NCI-H1048 (cell line): ENCODE measurements around the gene SORCS1.

Experiments used
- DNase-seq: peaks from one replicate; lab custom pipeline; 2025; lab: John Stamatoyannopoulos, UW

SORCS1 gene

DNA sequence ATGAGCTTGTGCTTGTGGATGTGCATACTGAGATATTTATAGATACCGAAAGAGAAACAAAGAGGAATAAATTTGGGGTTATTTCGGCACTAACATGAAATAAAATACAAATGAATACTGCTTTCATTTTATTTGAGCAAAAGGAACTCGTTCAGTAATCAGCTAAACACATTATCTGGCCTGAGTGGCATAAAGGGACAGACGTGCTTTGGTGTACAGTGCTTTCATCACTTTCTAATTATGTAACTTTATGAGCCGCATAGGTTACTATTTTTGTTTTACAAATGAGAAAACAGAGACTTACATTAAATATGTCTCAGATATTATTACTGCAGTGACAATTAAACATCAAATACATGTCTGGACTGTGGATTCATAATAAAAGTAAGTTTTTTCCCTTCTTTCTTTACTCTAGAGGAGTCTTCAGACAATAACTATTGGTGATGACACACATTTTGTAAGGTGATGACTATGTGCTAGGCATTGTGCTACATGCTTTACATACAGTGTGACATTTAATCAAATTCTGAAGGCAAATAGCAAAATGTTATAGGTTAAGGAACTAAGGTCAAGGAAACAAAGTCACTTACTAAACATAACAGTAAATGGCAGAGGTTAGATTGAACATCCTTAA lies 503.3 kb downstream of the SORCS1 start:
- no peak for DNase-seq

DNA sequence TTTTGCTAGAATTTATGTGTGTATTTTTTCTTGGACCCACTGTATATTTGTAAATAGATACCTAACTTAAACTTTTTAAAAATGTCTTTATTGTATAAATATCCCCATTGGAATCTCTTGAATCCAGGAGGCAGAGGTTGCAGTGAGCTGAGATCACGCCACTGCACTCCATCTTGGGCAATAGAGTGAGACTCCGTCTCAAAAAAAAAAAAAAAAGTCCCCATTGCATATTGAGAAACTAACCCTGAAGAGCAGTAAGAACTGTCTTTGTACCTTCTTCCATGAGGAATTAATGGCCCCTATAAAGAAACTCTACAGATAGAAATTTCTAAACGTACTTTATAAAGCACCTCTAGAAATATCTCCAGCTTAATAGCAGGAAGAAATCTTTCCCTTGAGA lies 504.0 kb downstream of the SORCS1 start:
- no peak for DNase-seq

DNA sequence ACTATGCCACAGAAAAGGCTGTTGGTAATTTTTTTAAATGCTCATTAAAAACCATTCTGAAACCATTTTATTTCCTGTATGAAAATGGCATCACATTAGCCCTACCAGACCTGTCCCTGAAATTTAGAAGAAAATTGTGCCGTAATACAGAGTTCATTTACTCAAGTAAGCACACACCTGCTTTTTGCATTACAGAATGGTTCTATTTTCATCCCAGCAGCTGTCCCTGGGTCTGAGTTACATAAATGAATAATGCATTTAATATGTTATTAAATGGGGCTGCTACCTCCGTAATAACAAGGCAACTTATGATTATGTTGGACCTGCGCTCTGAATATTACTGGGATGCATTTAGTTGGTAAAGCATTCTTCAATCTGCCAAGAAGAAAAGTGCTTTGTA lies 508.9 kb downstream of the SORCS1 start:
- no peak for DNase-seq

DNA sequence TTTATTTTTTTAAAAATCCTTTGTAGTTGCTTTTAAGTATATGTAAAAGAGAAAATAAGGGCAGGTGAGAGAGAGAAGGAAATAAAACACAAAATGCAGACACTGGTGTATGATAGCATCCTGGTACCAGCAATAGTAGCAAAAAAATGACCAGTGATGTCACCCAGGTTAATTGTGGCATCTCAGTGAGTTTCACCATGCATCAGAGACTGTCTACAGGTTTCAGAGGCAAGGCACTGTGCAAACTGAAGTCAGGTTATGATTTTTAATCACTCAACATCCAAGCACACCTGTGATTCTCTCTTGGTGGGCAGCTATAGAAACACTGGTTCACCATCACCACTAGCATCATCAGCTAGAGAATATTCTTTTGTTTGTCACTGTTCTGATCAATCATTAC lies 509.3 kb downstream of the SORCS1 start:
- DNase-seq = no peak

DNA sequence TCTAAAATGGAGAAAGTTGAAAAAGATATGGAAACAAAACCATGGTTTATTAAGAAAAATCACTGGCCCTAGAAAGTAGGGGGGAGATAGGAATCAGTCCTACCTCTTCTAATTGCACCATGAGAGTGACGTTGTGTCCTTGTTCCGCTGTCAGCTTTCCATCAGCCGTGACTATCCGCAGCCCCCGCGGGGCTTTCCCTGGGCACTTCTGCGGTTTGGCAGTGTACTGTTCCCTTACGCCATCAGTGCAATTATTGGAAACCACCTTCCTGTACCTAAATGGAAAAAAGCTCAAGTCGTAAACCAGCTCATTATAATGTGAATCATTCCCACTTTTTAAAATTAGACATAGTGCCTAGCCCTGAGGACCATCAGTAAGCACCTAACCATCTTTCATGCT lies 512.2 kb downstream of the SORCS1 start:
- DNase-seq = no peak

DNA sequence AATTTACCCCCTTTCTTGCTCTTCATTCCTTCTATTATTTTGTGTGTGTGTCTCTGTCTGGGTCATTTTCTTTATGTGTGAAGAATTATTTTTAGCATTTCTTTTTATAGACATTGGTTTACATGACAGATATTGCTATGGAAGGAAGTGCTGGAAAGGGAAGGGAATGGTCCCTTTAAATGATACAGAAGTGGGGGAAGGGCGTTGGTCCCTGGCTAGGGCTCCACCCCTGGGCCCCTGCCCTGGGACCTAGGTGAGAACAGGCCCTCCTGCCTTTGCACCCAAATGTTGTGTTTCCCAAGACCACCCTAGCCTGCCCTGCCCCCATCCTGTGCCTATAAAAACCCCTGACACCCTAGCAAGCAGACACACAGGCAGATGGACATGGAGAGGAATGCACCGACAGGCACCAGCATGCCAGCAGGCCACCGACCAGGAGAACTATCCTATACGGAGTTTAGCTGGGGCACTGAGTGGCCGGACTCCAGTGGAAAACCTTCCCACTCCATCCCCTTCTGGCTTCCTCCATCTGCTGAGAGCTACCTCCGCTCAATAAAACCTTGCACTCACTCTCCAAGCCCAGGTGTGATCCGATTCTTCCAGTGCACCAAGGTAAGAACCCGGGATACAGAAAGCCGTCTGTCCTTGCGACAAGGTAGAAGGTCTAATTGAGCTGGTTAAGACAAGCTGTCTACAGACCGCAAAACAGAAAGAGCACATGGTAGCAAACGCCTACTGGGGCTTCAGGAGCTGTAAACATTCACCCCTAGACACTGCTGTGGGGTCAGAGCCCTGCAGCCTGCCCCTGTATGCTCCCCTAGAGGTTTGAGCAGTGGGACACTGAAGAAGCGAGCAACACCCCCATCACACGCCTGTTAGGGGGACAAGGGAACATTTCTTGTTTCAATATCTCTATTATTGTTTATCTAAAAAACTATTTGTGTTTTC lies 515.7 kb downstream of the SORCS1 start:
- DNase-seq = no peak

DNA sequence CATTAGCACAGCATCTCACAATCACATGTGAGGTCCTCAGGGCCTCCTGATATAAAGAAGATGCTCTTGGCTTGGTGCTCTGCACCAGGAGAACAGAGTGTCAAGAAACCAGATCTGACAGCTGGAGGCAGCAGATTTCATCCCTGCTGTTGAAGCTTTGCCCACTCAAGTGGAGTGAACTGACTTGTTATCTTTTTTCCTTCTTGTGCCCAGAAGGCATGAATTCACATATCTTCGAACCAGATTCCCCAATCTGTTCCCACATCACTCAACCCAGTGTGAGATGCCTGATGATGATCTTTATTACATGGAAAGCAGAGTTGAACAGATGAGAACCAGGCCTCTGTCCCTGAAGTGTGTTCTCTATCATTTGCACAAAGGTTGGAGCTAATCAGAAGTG lies 521.0 kb downstream of the SORCS1 start:
- DNase-seq = no peak

DNA sequence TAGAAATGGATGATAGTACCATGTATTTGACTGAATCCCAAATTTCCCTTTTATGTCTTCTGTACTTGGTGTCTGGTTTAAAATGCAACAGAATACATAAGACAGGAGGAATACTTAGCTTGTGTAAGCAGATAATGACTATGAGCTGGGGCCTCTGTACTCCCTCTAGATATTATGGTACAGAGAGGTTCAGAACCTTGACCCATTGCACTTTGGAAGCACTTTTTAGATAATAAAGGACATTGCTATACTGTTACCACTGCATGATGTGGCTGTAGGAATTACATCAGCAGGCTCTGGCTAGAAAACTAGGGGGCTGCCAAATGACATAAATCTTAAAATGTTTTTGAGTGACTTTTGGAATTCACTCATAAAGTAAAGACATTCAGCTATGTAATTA lies 526.6 kb downstream of the SORCS1 start:
- no peak for DNase-seq

DNA sequence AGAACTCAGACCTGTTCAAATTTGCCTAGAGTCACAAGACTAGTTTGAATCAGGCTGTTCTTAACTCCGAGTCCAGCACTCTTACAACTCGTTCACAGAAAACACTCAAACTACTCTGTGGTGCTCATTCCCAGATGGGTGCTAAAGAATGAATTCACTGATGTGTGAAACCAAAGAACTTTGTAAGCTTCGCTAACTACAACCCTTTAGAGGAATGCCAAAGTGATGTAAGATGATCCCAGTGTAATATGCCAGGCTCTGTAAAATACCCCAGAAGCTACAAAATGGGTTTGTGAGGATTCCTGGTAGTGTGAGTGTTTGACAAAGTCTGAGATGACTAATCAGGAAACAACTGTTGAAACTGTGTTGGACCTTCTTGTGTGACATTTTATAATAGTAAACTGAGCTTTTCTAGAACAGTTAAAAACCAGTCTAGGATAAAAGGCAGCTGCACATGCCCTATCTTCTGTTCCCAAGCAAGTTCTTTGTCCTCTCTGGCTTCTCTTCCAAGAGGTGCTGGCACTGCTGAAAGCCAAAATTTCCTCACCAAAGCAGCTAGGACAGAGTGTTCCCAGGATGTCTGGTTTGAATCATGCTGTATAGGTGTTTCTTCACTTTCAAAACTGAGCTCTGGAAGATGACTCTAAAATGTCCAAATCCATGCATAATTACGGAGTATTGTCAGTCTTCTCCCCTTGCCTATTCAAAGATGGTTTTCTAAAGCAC lies 527.6 kb downstream of the SORCS1 start:
- DNase-seq = no peak

DNA sequence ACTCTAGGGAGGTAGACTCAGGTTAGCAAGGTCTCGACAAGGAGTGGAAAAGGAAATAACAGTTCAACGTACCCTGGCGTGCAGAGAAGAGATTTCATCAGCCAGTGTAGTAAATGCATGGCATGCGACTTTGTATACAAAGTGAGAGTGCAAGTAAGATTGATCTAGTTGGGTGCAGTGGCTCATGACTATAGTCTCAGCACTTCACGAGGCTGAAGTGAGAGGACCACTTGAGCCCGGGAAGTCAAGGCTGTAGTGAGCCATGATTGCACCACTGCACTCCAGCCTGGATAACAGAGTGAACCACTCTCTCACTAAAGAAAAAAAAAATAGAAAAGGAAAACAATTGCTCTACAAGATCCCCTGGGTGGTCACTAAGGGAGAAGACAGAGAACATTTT lies 528.6 kb downstream of the SORCS1 start:
- DNase-seq = no peak

DNA sequence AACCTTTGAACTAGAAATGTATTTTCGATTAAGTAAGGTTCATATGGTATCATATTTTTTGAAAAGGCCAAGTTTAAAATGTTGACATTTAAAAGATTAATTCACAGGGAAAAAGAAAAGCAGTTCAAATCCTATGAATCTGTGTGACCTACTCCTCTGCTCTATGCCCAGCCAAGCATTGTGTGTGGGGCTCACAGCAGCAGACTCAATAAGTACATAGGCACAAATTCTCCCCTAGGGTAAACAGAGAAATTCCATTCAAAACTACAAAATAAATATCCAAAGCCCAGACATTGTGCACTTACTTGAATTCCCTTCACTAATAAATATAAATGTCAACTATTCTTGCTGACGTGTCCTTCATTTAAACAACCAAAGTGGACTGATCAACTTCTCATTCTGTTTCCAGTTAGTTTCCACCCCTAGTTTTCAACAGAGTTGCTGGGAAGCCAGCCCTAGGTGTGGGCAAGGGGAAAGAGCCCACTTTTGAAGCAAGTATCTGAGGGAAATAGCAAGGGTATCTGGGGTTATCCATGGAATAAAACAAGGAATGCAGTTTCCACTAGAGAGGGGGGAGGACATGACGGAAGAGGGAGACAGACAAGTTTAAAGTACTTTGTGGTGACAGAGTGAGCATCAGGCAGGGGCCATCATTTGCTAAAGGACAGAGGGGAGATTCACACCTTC lies 533.3 kb downstream of the SORCS1 start:
- no peak for DNase-seq

DNA sequence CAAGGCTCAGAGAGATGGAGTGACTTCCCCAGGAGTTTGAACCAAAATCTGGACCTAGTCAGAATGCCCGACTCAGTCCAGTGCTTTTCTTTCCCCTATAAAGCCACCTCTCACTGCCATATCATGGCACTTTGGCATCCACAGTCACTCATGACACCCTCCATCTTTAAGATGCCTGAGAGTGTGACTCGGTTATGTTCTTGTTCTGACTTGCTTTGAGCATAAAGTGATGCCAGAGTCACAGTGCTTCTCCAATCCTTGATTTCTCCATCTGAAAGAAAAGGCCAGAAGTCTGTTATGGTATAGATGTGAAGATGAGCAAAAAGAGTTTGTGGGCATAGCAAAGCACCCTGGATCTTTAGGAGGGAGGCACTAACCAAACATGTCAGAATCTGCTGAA lies 538.1 kb downstream of the SORCS1 start:
- no peak for DNase-seq

DNA sequence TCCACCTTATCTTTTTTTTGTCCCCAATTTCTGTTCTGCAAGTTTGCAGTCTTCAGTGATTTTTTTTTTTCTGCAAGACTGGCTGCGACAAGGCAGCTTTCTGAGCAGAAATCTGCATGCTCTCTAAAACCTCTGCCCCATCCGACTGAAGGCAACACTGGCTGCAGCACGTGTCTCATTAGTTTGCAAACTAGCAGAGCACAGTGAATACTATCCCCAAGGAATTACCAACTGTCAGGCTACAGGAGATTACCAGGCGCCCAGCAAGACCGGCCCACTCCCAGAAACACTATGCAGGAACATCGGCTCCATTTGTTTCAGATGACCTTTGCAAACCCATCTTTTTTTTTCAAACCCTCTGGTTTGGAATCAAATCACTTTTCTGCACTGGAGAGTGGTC lies 538.8 kb downstream of the SORCS1 start:
- no peak for DNase-seq

DNA sequence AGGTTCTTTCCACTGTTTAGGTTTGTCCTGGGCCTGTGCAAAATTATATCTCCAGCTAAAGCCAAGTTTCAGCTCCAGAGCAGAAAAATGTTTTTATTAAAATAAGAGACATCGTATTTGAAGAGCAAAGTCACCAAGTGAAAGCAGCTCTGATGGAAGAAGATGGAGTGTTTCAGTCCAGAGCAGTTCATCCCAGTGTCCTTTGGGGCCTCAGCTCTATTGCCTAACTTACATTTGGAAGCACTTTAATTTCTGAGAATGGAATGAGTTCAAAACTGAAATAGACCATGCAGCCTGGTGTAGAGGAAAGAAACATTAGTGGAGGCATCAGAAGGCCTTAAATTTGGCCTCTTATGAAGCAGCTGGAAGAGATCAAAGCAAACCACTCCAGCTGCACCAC lies 545.2 kb downstream of the SORCS1 start:
- no peak for DNase-seq

DNA sequence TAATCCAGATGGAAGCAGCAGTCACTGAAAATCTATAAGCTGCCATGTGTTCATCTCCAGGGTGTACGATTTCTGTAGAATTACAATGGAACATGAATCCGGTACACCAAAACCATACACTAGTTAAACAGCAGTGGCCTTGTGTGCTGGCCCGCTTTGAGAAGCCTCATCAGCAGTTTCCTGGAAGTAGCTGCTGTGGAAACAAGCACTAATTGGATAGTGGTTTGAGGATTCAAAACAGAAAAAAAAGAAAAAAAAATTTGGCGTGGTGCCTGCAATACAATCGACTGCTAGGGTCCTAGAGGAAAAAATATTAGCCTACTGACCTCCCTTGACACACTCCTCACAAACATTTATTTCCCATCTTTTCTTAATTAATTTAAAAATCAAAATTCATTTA lies 545.9 kb downstream of the SORCS1 start:
- DNase-seq = no peak

DNA sequence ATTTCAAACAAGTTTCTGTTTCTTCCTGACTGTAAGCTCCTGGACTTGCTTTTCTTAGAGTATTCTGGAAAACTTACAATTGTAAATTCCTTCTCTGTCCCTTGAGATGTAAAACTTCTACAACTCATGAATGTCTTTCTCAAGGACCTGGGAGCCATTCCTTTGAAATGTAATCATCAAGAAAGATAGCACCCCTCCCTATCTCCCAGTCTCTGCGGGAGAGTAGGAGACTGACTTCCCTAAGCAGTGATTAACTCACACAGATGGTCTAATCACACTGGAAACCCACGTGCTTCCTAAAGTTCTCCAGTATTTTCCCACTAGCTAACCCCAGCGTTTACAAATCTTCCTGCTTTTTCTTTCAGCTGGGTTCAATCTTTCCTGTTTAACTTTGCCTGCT lies 549.4 kb downstream of the SORCS1 start:
- no peak for DNase-seq

DNA sequence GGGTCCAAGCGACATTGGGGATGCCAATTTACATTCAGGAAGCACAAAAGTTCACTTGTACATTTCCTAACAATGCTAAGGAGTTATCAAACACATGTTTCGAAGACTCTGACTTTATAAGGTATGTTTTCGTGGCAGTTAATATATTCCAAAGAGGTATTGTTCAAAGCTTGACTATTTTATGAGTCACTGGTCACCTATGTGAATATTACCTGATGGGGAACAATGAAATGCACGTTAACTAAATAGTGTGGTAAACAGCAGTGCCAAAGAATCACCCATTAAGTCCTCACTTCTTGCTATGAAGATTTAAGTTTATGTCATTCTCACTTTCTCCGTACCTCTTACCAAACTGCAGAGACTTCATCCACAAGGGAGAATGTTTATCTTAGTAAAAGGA lies 550.2 kb downstream of the SORCS1 start:
- no peak for DNase-seq

DNA sequence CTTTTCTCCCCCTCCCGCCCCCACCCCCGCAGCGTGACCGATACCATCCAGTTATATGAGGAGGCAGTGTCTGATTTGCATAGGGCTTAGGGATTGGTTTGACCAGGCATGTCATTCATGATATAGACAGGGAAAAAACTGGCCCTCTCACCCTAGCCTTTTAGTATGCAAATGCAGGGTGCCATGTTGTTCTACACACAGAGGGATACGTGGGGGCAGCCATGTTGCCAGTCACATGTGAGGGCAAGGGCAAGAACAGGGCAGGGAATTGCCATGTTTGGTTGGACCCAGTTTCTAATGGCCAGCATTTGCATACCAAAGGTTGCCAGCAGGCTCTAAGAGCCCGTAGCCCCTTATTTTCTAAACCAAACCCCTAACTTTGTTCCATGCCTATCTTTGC lies 552.1 kb downstream of the SORCS1 start:
- DNase-seq = no peak

DNA sequence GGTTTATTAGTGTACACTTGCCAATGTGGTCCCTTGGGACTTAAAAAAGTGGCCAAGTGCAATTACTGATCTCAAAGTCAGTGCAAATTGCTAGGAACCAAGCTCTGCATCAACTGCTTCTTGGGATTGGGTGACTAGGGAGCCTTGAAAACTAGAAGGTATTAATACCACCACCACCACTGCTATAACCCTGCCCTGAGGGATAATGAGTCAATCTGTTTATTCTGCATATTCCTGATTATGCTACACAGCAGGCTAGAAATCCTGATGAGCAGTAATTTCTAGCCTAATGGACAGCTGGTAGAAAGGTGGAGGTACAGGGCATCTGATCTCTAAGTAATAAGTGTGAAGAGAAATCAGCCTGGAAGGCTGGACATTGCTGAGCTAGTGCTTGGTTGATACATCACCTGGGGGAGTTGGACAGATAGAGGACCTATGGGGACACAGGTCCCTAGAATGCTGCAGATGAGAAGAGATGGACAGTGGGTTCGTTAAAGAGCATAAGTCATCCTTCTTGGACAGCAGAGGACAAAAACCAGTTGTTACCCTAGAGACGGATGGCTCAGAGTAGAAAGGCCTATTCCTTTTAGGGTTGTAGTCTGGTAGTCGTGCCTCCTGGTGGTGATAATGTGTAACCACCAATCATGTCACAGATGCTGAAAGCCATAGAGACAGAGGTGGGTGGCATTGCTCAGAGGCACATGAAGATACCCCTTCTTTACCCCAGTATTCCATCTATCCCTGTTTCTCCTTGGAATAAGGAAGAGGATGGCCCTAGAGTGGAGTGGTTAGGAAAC lies 554.8 kb downstream of the SORCS1 start:
- DNase-seq = no peak

DNA sequence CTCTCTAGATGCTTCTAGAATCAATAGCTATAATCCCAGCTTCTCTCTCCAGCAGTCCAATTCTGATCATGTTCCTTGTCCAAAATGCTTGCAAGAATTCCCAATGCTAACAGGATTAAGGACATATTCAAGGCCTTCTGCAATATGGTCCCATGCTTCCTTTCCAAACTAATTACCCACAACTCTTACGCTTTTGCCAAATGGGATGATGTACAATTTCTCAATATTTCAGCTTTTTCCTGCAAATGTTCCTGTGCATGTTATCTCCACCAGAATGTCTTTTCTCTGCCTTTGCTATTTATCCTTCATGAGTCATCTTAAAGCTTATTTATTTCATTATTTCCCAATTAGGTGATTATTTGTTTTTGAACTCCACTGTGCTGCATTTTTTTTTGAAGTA lies 556.4 kb downstream of the SORCS1 start:
- DNase-seq = no peak

DNA sequence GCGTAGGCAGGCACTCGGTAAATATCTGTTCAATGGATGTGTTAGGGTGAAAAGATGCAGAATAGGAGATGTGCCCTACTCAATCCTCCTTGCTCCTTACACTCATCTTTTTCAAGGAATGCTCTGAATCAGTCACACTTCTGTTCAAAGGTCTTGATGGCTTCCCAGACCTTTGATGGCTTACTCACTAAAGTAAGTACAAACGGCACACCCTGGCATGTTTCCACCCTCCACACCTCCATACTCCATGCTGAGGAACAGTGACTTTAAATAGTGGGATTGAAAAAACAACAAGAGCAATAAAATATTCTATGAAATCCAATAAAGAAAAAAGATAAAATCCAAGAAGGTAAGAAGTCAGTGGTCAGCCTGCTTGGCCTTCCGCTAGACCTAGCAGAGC lies 569.2 kb downstream of the SORCS1 start:
- DNase-seq = no peak

DNA sequence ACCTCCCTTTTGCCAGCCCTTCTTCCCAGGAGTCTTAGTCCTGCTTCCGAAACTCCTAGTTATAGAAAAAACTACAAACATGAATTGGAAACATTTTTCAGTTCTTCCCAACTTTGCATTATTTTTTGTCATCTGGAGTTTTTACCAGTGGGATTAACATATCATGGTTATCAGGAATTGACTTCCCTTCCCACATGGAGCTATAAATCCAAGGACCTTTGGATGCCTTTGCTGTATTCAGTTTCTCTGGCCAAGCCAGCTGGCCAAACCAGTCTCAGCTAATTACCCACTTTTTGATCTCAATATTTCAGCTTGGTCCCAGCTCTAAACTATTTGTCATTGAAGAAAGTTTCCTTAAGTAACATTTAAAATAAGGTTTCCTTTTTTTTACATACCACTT lies 570.6 kb downstream of the SORCS1 start:
- DNase-seq = no peak
